WERI-Rb-1 (cell line): ENCODE data around the gene CEACAM16.

Experiments
- DNase-seq: peaks from one replicate; pipeline ENCODE4 v3.0.0-alpha.2; 2020
- H3K27ac ChIP-seq: fragments of 250-450 bp; sonication (Bioruptor Pico); 2 replicates; pipeline ENCODE4 v1.5.1; 2020; ENCODE audit warnings: mild to moderate bottlenecking, moderate library complexity
- H3K27me3 ChIP-seq: fragments of 250-450 bp; sonication (Bioruptor Pico); 2 replicates; pipeline ENCODE4 v1.5.1; 2021; ENCODE audit warnings: mild to moderate bottlenecking, low read depth, moderate library complexity; ENCODE audit not compliant: insufficient read depth, severe bottlenecking
- H3K36me3 ChIP-seq: fragments of 250-450 bp; sonication (Bioruptor Pico); 2 replicates; pipeline ENCODE4 v1.5.1; 2020; ENCODE audit warnings: mild to moderate bottlenecking, moderate library complexity
- H3K4me3 ChIP-seq: 2 replicates; pipeline ENCODE4 v1.5.1; 2011; ENCODE audit warnings: low read depth, mild to moderate bottlenecking, control low read depth, low read length
- H3K9me3 ChIP-seq: fragments of 250-450 bp; sonication (Bioruptor Pico); 2 replicates; pipeline ENCODE4 v1.5.1; 2021; ENCODE audit warnings: mild to moderate bottlenecking, moderate library complexity; ENCODE audit not compliant: severe bottlenecking
- CTCF ChIP-seq: IDR thresholded peaks from 2 replicates; pipeline ENCODE4 v1.5.1; 2011; ENCODE audit warnings: low read depth, mild to moderate bottlenecking, control low read depth, inconsistent platforms, low read length

The CEACAM16 gene

GRCh38 chr19:44703336-44704078, 4.6 kb downstream of the CEACAM16 start:
- no peak for DNase-seq
- no peaks in the 10 kb centered on the region for H3K36me3 ChIP-seq
- no peak overlapping the region for H3K27ac ChIP-seq
- TF ChIP-seq CTCF: no peak
- H3K27me3 ChIP-seq: no peaks in the 10 kb centered on the region
- H3K4me3 ChIP-seq: no peak overlapping the region
- H3K9me3 ChIP-seq: no peaks in the 10 kb centered on the region

- Histone ChIP-seq H3K27ac (no peak overlapping the region), H3K9me3 (no peaks in the 10 kb centered on the region), H3K36me3 (no peaks in the 10 kb centered on the region), H3K27me3 (no peaks in the 10 kb centered on the region), H3K4me3 (no peak overlapping the region)
- no peak for TF ChIP-seq CTCF
- DNase-seq: no peak
These were observed 6.0 kb downstream of the CEACAM16 start for GRCh38 chr19:44704982-44705381.

- Histone ChIP-seq H3K27ac (no peak overlapping the region), H3K9me3 (no peaks in the 10 kb centered on the region), H3K4me3 (no peak overlapping the region), H3K36me3 (no peaks in the 10 kb centered on the region), H3K27me3 (no peaks in the 10 kb centered on the region)
- TF ChIP-seq CTCF: no peak
- DNase-seq: no peak
These were observed 6.6 kb downstream of the CEACAM16 start for GRCh38 chr19:44705502-44706010.

DNA sequence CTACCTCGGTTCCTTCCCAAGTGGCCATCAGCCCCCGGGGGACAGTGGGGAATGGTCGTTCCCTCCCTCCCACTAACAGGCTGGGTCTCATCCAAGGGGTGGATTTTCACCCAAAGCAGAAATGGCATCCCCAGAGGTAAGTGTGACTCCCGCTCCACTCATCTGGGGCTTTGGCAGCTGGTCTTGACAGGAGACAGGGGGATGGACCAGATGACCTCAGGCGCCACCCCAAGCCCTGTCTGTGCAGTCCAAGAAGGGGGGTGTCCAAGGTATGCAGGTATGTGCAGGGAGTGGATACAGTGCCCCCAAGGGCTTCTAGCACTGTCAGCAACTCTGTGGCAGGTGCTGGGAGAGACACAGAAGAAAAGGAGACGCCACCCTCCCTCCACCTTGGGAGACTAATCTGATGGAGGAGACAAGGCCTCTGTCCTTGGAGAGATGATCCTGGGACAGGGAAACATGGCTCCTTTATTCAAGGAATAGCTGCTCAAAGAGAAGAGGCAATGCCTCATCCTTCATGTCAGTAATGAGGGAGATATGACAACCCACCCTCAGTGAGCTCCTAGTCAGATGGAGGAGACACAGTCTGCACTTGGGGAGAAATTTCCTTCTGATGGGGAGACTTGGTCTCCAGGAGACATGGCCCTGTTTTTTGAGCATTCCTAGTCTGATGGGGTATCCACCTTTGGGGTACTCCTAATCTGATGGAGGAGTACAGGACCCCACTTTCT, 7.7 kb downstream of the CEACAM16 start:
- no peaks in the 10 kb centered on the region for H3K9me3 ChIP-seq
- H3K36me3 ChIP-seq: no peaks in the 10 kb centered on the region
- no peak for TF ChIP-seq CTCF
- H3K27ac ChIP-seq: no peak overlapping the region
- no peak for DNase-seq
- no peak overlapping the region for H3K4me3 ChIP-seq
- no peaks in the 10 kb centered on the region for H3K27me3 ChIP-seq

DNA sequence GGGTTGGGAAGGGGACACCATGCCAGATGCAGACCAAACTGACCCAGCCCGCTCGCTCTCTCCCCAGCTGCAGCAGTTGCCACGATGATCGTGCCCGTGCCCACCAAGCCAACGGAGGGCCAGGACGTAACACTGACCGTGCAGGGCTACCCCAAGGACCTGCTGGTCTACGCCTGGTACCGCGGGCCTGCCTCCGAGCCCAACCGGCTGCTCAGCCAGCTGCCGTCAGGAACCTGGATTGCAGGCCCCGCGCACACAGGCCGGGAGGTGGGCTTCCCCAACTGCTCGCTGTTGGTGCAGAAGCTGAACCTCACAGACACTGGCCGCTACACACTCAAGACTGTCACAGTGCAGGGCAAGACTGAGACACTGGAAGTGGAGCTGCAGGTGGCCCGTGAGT, 8.8 kb downstream of the CEACAM16 start:
- DNase-seq: no peak
- no peaks in the 10 kb centered on the region for H3K9me3 ChIP-seq
- no peak for TF ChIP-seq CTCF
- H3K27ac ChIP-seq: no peak overlapping the region
- H3K36me3 ChIP-seq: no peaks in the 10 kb centered on the region
- H3K27me3 ChIP-seq: no peaks in the 10 kb centered on the region
- no peak overlapping the region for H3K4me3 ChIP-seq
